ENCODE measurements around the gene ITGB1BP1.

The ITGB1BP1 gene

DNA sequence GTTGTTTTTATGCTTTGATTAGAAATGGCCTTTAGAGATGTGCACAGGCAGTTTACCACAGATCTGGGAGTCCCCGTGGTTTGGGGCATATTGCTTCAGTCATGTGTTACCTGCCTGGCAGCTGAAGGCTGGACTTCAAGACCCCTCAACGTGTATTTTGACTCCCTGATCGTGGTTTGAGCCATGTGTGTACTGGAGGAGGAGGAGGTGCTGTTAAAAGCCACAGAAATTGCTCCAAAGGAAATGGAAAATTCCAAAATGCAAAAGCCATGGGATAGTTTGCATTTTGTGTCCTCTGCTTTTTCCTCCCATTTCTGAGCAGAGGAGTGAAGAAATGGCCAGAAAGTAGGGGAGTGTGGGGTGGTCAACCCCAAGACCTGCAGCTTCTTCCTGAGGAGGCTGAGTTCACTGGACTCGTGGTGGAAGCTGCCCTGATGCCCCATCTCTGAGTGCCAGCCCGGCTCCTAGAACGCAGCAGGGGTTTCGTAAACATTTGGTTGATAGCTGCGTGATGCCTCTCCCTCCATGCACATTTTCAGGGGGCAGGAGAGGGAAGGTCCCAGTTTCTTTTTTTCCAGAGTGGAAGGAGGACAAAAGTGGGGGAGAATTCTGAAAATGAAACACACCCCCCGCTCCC, 45.7 kb downstream of the ITGB1BP1 start:
- peak; percentile 11 for DNase-seq

DNA sequence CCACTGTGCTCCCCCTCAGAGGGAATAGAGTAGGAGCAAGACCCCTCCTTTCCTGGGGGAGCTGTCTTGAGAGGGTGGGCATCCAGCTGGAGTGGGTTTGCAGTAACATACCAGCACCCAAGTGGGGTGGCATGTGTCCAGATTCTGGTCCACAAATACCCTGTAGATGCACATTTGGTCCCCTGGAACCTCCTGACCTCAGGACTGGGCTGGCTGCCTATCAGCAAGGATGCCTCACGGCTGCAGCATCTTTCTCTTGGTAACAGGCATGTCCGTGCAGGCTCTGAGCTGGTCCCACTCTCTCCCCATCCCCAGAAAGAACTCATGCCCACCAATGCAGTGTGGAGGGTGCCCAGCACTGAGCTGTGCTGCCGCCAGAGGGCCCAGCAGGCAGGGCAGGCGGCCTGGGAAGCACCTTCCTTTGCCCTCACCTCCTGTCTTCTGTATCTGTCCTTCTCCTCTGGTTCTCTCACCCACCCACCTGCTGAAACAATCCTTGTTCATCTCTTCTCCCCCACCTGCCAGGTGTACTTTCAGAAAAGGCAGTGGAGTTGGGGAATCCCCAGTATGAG, 47.4 kb downstream of the ITGB1BP1 start:
- no peak for DNase-seq

DNA sequence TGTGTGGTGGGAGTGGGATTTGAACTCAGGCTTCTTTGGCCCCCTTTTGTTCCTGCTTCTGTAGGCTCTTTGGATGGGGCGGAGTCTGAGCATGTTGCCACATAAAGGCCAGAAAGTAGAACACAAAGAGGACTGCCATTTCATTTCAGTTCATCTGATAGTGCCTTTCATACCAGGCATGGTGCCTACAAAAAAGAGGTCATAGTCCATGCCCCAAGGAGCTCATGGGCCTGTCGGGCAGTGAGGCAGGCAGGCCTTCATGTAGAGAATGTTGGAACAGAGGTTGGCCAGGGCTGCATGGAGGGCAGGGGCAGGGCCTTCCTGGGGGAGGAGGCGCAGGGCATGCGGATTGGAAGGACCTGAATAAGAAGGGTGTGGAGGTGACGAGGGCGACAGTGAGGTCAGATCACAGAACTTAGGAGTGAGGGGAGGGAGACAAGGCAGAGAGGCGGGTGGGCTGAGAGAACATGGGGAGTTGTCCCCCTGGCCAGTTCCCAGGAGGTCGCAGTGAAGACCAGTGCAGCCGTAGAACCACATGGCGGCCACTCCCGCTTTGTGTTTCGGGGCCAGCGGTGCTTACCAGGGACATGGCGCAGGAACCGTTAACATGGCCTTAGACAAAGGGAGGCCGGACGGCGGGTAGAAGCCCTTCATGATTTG, 49.1 kb downstream of the ITGB1BP1 start:
- no peak for DNase-seq

DNA sequence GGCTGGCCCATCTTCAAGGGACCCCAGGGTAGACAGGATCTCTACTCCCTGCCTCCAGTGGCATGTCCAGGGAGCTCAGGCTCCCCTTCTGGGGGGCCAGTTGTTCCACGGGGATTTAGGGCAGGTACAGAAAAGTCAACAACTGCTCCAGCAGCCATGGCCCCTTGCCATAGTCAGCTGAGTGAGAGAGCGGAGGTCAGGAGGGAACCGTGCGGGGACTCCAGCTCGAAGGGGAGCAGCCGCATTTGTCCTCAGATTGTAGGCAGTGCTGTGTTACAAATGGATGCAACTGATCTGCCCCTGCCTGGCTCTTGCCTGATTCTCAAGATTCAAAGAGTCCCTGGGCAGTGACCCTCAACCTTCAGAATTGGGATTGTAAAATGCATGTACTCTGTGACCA, 49.9 kb downstream of the ITGB1BP1 start:
- DNase-seq: no peak

DNA sequence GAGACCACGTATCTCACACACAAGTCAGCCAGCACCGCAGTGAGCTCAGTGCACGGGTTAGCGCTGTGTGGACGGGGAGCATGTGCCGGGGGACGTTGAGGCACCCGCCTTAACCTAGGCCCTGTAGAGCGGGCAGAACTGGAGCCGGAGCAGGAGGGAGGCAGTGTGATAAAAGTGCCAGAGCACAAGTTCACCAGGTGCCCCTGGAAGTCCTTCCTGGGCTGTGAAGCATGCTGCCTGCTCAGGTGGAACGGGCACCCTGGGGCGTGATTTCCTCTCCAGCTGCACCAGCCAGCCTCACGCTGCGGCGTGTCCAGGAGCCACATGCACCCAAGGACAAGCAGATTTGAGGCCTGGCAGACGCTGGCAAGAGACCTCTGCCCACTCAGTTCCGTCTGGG, 50.3 kb downstream of the ITGB1BP1 start:
- DNase-seq: no peak

DNA sequence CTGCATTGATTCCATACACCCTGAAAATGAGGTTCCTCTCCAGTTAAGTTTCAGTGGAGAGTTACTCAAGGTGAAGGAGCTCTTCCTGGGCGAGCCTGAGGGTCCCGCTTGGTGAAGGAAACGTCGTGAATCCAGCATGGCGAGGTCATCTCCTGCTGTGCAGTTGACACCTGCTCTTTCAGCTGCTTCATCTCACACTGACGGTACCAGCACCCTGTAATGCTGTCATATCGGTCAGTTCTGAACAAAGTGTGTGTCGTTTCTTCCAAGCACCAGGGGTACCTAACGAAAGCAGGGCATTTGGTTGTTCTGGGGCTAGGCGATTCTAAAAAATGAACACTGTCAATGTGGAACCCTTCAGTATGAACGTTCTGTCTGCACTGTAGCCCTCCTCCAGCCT, 52.6 kb downstream of the ITGB1BP1 start:
- DNase-seq: no peak

DNA sequence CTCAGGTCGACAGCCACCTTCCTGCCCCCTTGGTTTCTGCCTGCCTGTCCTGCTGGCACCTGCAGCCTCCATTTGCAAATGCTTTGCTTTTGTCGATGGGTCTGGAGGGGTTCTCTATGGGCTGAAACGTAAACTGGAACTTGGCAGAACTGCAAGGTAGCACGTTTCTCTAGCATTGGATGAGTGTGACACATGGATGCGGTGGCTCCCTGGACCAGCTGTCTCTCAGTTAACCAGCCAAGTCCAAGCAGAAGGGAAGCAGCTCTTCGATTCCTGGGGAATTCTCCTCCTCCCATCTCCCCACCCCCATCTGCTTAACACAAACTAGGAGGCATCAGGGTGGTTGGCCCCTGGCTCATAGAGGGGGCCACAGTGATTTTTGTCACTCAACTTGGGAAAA, 57.3 kb downstream of the ITGB1BP1 start:
- no peak for DNase-seq

DNA sequence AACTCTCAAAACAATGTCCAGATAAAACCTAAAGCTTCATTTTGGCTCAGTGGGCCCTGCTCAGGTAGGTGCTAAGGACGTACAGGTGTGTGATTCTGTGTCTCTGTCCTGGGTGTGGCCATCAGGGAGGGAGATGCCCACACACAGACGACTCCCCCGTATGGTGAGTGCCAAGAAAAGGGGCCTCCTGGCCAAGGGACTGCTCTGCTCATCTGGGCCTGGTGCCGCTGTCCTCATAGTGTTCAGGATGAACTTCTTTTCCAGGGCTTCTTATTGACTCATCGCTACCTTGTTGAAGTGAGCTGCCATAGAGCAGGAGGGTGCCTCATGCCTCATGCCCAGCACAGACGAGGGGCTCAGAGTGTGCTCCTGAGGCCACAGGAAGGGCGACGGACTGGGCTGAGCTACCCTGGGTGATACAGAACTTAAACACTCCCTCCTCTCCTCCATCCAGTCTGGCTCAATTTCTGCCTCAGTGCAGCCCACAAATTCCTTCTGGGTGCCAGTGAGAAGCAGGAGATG, 57.8 kb downstream of the ITGB1BP1 start:
- DNase-seq: no peak

DNA sequence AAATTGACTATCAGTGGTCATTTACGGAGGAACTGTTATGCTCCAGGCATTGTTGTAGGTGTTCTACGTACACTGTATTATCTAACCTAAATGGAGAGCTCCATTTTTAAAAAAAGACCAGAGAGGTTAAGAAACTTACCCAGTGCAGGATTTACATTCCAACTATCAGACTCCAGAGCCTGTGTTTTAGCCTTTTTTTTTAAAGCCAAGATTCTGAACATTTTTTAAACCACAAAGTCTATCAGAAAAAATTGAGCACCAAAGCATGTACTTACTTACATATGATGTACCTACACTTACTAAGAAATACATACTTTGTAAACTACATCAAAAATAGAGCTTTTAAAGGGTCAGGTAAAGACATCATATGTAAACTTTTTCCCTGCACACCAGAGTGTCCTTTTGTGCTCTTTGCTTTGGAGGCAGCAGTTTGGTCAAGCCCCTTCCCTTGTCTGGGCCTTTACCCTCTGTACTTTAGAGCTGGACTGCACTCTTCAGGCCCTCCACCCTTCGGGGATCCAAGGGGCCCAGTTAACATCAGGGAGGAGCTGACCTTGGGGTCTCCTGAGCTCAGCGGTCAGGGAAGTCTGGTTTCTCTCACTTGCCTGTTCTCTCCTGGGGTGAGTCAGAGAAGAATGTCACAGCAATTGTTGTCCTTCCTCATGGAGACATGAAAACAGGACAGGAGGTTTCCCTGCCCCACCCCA, 58.4 kb downstream of the ITGB1BP1 start:
- DNase-seq: peak; percentile 9

DNA sequence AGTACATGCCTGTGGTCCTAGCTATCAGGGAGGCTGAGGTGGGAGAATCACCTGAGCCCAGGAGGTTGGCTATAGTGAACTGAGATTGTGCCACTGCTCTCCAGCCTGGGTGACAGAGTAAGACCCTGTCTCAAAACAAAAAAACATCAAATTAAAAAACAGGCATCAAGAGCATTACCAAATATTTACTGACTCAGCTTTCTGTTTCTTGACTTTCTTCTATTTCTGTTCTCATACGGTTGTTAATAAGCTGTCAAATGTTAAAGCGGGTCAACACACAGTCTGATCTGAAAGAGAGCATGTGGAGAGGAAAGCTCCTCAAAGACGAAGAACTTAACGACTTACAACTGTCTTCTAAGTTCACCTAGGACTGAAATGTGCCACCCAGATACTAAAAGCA, 59.0 kb downstream of the ITGB1BP1 start:
- no peak for DNase-seq

DNA sequence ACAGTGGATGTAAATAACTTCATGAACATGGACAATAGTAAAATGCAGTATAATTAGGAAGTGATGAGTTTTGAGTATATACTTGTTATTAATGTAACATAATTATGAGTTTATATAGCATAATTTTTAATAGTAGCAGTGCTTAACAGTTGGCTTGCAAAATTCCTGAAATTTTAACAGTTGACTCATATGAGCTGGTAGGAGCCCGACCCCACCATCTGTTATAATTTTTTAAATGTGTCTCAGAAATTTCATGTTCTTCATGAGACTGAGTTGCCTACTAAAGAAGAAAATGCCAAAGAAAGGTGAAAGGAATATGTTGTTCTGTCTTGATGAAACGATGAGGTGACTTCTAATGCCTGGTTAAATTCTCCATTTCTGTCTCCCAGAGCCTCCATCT, 62.6 kb downstream of the ITGB1BP1 start:
- DNase-seq: peak; percentile 34

DNA sequence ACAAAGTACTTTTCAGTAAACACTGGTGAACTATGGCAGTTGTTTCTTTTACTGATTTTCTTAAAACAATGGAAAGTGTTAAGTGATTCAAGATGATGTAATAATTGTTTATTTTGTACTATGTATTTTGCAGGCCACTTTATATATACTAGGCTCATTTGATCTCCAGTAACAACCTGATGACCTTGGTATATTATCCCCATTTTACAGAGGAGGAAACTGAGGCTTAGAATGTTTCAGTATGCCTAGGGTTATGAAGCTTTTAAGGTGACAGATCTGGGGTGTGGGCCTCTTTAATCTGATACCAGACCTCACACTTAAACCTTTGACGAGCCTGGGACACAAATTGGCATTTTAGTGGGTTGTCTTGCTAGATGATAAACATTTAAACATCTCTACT, 63.2 kb downstream of the ITGB1BP1 start:
- no peak for DNase-seq

DNA sequence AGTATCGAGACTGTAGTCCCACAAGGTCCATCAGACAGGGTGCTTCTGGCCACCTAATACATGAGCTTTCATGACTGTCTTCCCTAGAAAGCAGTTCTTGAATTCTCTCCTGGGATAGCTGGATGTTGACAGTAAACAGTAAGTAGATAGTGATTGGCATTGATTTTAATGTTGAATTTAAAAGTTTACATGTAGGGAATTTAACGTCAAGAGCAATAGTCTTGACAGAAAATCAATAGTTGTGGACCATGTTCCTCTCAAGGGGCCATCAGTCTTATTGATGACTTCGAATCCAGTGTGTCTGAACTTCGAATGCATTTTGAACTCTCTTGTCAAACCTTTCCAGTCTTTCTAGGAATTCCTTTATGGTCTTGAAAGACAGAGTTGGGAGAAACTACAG, 63.9 kb downstream of the ITGB1BP1 start:
- DNase-seq: no peak

DNA sequence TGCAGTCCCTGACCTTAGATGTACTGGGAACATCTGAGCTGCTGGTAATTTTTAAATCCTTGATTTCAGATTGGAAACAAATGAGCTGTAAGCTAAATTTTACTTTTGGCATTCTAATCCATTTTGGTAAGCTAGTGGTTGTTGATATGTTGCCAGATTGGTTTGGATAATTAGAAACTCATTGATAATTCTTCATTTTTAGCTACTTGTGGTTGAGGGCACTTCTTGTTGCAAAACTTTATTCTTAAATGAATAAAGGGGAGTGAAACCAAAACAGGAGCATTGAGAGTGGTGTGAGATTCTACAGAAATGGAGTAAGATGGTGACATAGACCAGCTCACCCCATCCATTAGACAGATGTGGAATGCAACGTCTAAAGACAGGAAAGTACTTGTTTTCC, 64.5 kb downstream of the ITGB1BP1 start:
- no peak for DNase-seq

DNA sequence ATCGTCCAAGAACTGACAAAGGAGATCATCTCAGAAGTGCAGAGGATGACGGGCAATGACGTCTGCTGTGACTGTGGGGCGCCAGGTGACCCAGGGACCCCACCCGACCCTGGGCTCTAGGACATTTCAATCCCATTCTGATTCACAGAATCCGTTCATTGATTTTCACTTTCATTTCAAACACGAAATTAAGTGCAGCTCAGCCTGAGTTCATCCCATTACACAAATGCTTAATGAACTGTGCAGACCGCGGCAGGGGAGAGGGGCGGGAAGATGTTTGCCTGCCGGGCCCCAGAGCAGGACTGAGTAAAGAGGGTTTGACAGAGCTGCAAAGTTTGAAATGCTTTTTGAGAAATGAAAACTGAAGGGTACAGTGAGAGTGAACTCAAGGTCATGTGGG, 67.1 kb downstream of the ITGB1BP1 start:
- no peak for DNase-seq

DNA sequence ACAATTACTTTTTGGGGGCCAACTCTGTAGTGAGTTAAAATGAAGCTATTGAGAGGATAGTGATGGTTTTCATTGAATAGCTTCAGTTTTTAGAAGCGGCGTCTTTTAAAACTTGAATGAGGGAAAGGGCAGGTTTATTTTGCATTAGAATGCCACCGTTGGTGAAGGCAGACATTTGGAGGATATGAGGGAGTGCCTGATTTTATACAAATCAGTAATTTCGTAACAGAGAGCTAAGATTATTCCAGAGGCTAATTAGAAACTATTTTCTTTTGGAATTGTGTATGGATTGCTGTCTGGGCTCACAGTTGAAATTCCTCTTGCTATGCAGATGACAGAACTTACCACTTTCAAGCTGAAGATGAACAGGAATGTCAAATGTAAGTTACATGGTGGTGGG, 67.6 kb downstream of the ITGB1BP1 start:
- no peak for DNase-seq

DNA sequence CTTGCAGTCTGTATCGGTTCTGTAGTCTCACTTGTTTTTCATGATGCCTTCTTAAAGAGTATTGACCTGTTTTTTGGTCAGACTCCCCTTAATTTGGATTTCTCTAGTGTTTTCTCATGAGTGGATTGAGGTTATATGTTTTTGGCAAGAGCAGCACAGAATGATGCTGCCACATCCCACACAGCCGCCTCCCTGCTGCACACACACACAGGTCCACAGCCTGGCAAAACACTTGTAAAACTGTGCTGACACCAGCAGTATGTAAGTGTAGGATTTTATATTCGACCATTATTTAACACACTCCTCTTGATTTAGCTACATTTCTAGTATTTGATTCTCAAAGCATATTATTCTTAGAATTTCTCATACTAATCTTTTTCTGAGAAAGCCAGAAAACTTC, 68.1 kb downstream of the ITGB1BP1 start:
- no peak for DNase-seq

DNA sequence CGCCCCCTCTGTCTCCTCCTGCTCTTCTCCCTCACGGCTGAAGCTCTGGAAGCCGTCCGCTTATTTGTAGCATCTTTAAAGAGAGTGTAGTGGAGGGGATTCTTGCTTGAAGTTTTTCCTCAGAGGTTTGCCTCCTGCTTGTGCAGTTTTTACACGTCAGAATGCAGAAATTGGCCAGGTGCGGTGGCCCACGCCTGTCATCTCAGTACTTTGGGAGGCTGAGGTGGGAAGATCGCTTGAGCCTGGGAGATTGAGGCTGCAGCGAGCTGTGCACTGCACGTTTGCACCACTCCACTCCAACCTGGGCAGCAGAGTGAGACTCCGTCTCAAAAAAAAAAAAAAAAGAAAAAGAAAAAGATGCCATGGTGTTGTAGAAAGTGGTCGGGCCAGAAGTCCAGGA, 69.0 kb downstream of the ITGB1BP1 start:
- DNase-seq: no peak

Measured in fibroblast of skin of back (primary cell).